ENCODE results near the gene PGM5. TPM values are rescaled to one million over a fixed set of nuclear protein-coding genes. Genes with fewer than 3 reads are reported as not detected.

PGM5 gene
- total RNA-seq, 1 experiment from 2014 or later: 0.13 TPM

- Mint-ChIP-seq H3K4me3 (no peak overlapping the region), H3K9me3 (no peaks in the 10 kb centered on the region), H3K4me1 (no peaks in the 10 kb centered on the region), H3K27me3 (ENCODE audit: low read depth) (peaks cover 44% of the 10 kb centered on the region), H3K36me3 (no peaks in the 10 kb centered on the region), H3K27ac (no peak overlapping the region)
- ChIA-PET POLR2A (no interaction called here), CTCF (interaction anchor here (2.2 kb wide), 1 partner anchor 59 kb away, joined by 8 read pairs; no protein-coding TSS in a partner anchor)
- no peak for TF ChIP-seq CBFB (CRISPR knock-in tag; IDR thresholded peaks at IDR 0.05; ENCODE audit: low read depth)
- TF ChIP-seq GABPB1 (CRISPR knock-in tag; IDR thresholded peaks at IDR 0.05): no peak
- TF ChIP-seq PRRX2 (CRISPR knock-in tag; IDR thresholded peaks at IDR 0.05): no peak
- TF ChIP-seq, protein P1, sequence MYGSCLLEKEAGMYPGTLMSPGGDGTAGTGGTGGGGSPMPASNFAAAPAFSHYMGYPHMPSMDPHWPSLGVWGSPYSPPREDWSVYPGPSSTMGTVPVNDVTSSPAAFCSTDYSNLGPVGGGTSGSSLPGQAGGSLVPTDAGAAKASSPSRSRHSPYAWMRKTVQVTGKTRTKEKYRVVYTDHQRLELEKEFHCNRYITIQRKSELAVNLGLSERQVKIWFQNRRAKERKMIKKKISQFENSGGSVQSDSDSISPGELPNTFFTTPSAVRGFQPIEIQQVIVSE (CRISPR knock-in tag; IDR thresholded peaks at IDR 0.05; ENCODE audit: borderline replicate concordance): no peak
- TF ChIP-seq ZNF138 (CRISPR knock-in tag; conservative IDR thresholded peaks at IDR 0.05): no peak
- TF ChIP-seq HMGA2 (CRISPR knock-in tag; IDR thresholded peaks at IDR 0.05): no peak
- TF ChIP-seq NR3C1 (CRISPR knock-in tag; conservative IDR thresholded peaks at IDR 0.05; ENCODE audit: low read depth): no peak
- TF ChIP-seq RELA (CRISPR knock-in tag; IDR thresholded peaks at IDR 0.05; ENCODE audit: borderline replicate concordance): no peak
- TF ChIP-seq ZNF232 (CRISPR knock-in tag; IDR thresholded peaks at IDR 0.05): no peak
- TF ChIP-seq AFF4 (CRISPR knock-in tag; IDR thresholded peaks at IDR 0.05; ENCODE audit: borderline replicate concordance): no peak
- TF ChIP-seq ELF4 (CRISPR knock-in tag; IDR thresholded peaks at IDR 0.05; ENCODE audit: low read depth): no peak
- TF ChIP-seq ZNF219 (CRISPR knock-in tag; IDR thresholded peaks at IDR 0.05; ENCODE audit: borderline replicate concordance): no peak
- ATAC-seq (no peak), DNase-seq (ENCODE audit: low spot score) (no peak)
Observed at GRCh38 chr9:68476422-68476821, 120.0 kb downstream of the PGM5 start.

GRCh38 chr9:68476847-68477246, 120.4 kb downstream of the PGM5 start:
- ATAC-seq (no peak), DNase-seq (ENCODE audit: low spot score) (no peak)
- ChIA-PET POLR2A (no interaction called here), CTCF (interaction anchor here (2.2 kb wide), 1 partner anchor 59 kb away, joined by 8 read pairs; no protein-coding TSS in a partner anchor)
- H3K27ac Mint-ChIP-seq: no peak overlapping the region
- H3K9me3 Mint-ChIP-seq: no peaks in the 10 kb centered on the region
- TF ChIP-seq, protein P2, sequence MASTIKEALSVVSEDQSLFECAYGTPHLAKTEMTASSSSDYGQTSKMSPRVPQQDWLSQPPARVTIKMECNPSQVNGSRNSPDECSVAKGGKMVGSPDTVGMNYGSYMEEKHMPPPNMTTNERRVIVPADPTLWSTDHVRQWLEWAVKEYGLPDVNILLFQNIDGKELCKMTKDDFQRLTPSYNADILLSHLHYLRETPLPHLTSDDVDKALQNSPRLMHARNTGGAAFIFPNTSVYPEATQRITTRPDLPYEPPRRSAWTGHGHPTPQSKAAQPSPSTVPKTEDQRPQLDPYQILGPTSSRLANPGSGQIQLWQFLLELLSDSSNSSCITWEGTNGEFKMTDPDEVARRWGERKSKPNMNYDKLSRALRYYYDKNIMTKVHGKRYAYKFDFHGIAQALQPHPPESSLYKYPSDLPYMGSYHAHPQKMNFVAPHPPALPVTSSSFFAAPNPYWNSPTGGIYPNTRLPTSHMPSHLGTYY (CRISPR knock-in tag; IDR thresholded peaks at IDR 0.05): no peak
- no peak overlapping the region for H3K4me3 Mint-ChIP-seq
- no peaks in the 10 kb centered on the region for H3K36me3 Mint-ChIP-seq
- no peaks in the 10 kb centered on the region for H3K4me1 Mint-ChIP-seq
- peaks cover 44% of the 10 kb centered on the region for H3K27me3 Mint-ChIP-seq (ENCODE audit: low read depth)

- peaks cover 6% of the 10 kb centered on the region for H3K9me3 Mint-ChIP-seq
- CTCF ChIA-PET: interaction anchor here (1.0 kb wide), 1 partner anchor 64 kb away, joined by 3 read pairs; no protein-coding TSS in a partner anchor
- H3K4me1 Mint-ChIP-seq: no peaks in the 10 kb centered on the region
- ATAC-seq: no peak
- POLR2A ChIA-PET: no interaction called here
- DNase-seq (ENCODE audit: low spot score): no peak
- peaks cover 51% of the 10 kb centered on the region for H3K27me3 Mint-ChIP-seq (ENCODE audit: low read depth)
- H3K27ac Mint-ChIP-seq: no peak overlapping the region
- H3K4me3 Mint-ChIP-seq: no peak overlapping the region
- H3K36me3 Mint-ChIP-seq: no peaks in the 10 kb centered on the region
- TF ChIP-seq, protein P2 (CRISPR knock-in tag; IDR thresholded peaks at IDR 0.05): no peak
- TF ChIP-seq JUN (CRISPR knock-in tag; IDR thresholded peaks at IDR 0.05) (no peak), GABPB1 (CRISPR knock-in tag; IDR thresholded peaks at IDR 0.05) (no peak), MLX (CRISPR knock-in tag; IDR thresholded peaks at IDR 0.05) (no peak), ZNF138 (CRISPR knock-in tag; conservative IDR thresholded peaks at IDR 0.05) (no peak), EMX1 (CRISPR knock-in tag; IDR thresholded peaks at IDR 0.05) (no peak), NFE2L1 (CRISPR knock-in tag; IDR thresholded peaks at IDR 0.05) (no peak), AFF4 (CRISPR knock-in tag; IDR thresholded peaks at IDR 0.05; ENCODE audit: borderline replicate concordance) (no peak), ATF1 (CRISPR knock-in tag; IDR thresholded peaks at IDR 0.05) (no peak), E2F1 (CRISPR knock-in tag; IDR thresholded peaks at IDR 0.05) (no peak), ZNF121 (CRISPR knock-in tag; IDR thresholded peaks at IDR 0.05) (no peak)
Observed at GRCh38 chr9:68480807-68481206, 124.4 kb downstream of the PGM5 start.
